Stimulated activated CD4-positive, alpha-beta T cell treated with anti-CD3 and anti-CD28 coated beads, TNF-alpha, amount 100 ng/mL, for 24 hours (primary cell): Measurements from ENCODE around the gene DR1.
"Not testable (repeated sequence)": the region's sequence is repeated elsewhere in the genome, so short reads cannot be mapped to it uniquely, and the experiment has no call there.

Experiments used
- DNase-seq, 3 experiments: peaks; one replicate each; pipeline ENCODE4 v3.0.0-alpha.2; 2020; ENCODE audit warnings: low read depth in 3 of 3

Gene DR1

DNA sequence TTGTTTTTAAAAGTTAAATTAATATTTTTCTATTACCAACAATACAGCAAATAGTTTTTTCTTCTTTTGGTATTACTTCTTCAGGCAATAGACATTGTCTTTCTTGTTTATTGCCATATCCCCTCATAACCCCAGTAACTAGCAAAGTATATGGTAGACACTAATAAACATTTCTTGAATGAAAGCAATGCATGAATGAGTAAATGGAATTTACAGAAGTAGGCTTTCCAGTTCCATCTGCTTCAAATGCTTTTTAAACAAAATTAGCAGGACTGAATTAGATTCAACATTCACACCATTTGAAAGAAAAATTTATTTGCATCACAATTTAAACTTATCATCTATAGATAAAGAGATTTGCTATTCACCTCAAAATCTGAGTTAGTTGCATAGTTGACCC lies 5.6 kb upstream of the DR1 start:
- DNase-seq, result no peak

GRCh38 chr1:93344484-93344883 lies 1.2 kb upstream of the DR1 start:
- DNase-seq, result no peak

GRCh38 chr1:93344886-93345632 lies 648 bp upstream of the DR1 start:
- DNase-seq, result peak in 1 of 3 experiments; percentile 5

DNA sequence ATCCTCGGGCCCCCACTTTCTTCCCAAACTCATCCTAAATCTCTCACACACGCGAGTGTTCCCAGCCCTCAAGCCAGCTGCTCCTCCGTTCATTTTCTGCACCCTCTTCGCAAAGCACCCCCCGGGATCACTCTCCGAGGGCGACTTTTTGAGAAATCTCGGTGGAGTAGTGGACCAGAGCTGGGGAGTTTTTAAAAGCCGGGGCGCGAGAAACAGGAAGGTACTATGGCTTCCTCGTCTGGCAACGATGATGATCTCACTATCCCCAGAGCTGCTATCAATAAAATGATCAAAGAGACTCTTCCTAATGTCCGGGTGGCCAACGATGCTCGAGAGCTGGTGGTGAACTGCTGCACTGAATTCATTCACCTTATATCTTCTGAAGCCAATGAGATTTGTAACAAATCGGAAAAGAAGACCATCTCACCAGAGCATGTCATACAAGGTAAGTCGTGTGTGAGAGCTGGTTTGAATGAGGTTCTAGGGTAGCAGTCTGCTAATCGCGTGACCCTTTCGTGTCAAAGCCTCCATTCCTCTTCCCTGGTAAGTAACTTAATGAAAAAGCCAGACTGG lies 800 bp downstream of the DR1 start:
- DNase-seq, result peak in 1 of 3 experiments; percentile 4

GRCh38 chr1:93347334-93347899 lies 1.7 kb downstream of the DR1 start:
- no peak for DNase-seq

GRCh38 chr1:93348104-93348728 lies 2.5 kb downstream of the DR1 start:
- no peak for DNase-seq

DNA sequence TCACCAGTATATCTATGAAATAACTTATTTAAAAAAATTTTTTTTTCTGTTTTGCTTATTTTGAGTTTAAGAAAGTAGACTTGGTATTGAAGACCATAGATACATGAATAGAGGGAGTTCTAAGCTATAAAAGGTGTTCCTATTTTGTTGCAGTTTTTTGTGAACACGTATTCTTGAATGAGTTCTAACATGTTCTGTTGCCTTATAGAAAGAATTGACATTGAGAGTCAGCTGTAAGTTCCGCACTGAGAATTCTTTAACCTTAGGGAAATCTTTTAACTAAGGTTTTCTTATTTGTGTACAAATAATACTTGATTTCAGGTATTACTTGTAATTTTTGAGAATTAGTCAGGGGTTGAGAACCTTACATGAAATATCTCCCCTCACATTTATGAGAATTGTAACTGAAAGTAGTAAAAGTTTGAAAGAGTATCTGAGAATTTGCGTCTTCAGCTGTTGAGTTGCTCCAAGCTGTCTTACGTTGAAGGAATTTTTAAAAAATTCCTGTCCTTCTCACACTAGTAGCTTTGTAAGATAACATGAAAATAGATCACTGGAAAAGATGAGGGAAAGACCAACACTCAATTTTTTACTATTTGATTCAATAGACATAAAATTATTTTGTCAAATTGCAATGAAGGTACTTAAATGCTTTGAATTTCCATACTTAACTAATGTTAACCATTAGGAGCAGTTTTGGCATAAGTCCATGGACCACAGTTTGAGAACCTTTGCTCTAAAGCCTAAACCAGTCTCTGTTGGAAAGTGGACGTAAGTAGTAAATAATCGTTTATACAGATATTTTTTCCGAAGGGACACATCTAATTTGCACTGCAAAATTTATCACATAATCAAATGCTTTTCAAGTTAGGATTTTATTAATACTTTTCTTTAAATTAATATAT lies 3.8 kb downstream of the DR1 start:
- no peak for DNase-seq

DNA sequence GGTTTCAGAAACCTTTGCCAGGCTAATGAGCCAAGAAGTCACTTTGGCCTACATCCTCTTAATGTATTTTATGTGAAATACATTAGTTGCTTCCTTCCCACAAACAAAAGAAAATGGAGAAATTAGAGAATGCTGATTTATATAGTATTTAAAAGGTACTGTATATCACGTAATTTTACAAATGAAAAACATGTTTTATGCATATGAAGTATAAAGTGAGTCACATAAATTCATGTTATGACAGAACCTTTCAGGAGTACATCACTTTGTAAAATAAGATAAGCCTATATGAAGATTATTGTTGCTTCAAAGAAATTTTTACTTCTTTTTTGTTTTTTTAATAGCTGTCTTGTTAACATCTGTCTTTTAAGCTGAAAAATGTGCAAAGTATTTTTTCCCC lies 4.6 kb downstream of the DR1 start:
- DNase-seq, result no peak

GRCh38 chr1:93350875-93351274 lies 5.2 kb downstream of the DR1 start:
- no peak for DNase-seq

GRCh38 chr1:93351346-93351745 lies 5.6 kb downstream of the DR1 start:
- not testable (repeated sequence) for DNase-seq

DNA sequence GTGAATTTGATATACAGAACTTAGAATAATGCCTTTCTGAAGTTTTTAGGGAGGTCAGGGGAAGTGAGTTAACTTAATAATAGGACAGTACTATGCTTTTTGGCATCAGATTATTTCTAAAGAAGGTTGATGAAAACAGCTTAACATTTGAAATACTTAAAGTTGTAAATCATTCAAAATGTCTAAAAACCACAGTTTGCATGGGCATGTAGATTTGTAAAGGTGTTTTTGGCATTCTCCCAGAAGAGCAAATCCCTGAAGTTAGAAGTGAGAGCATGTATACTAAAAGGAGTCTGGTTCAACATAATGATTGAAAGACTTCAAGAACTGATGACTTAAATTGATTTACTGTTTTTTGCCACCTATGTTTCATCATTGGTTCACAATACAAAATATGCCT lies 6.7 kb downstream of the DR1 start:
- DNase-seq, result no peak

- DNase-seq, result no peak
These were observed 7.6 kb downstream of the DR1 start for GRCh38 chr1:93353286-93353685.

- DNase-seq, result no peak
These were observed 9.0 kb downstream of the DR1 start for GRCh38 chr1:93354749-93355148.

DNA sequence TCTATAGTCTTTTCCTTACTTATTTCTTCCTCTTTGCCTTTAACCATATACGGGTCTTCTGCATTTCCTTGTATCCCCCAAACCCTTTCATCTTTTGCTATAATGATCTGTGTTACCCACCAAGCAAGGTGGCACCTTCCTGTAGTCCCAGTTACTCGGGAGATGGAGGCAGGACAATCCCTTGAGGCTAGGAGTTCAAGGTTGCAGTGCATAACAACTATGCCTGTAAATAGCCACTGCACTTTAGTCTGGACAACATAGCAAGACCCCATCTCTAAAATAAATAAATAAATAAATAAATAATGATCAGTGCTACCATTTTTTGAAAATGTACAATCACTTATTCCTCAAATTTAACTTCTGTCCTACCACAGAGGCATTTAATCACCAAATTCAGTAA lies 11.5 kb downstream of the DR1 start:
- DNase-seq, result no peak

DNA sequence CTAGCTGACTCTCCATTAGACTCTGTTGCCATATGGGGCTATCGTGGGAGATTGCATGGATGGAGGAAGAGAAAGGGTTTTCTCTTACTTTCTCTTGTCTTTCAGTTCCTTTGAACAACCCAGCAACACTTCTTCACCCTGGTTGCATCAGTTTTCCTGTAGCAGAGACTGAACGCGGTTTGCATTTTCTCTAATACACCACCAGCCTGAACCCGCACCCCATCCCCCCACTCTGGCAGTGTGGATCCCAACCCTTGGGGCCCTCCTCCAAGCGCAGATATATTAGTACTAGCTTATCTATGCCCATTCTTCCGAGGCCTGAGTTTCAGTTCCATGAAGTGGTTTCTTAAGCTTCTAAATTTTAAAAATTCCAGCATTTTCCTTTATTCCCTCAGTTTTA lies 12.6 kb downstream of the DR1 start:
- no peak for DNase-seq

- no peak for DNase-seq
These were observed 14.4 kb downstream of the DR1 start for GRCh38 chr1:93360111-93360510.

DNA sequence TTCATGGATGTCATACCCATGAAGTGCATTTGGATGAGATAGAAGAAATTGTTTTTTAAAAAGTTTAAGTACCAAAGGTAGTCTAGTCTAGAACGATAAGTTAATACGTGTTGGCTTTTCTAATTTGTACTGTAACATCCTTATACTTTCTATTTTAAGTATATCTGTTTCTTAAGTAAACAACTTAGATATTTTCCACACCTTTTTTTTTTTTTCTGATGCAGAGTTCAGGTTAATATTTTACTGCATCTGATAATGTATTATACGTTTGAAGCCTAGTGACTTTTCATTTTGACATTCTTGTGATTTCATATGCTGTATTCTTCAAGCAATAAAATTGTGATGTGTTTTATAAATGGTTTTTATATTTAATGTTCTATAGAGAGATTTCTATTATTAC lies 16.5 kb downstream of the DR1 start:
- DNase-seq, result no peak

DNA sequence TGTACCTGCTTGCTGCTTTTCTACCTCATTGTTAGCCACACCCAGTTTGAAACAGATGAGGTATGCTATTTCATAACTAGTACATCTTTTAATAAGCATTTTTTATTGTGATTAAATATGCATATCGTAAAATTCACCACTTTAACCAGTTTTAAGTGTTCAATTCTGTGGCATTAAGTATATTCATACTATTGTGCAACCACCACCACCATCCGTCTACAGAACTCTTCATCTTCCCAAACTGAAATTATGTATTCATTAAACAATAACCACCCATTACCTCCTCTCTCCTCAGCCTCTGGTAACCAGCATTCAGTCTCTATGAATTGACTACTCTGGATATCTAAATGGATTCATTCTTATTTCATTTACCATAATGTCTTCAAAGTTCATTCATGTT lies 20.1 kb downstream of the DR1 start:
- no peak for DNase-seq

GRCh38 chr1:93369734-93370133 lies 24.0 kb downstream of the DR1 start:
- no peak for DNase-seq

- no peak for DNase-seq
These were observed 28.8 kb downstream of the DR1 start for GRCh38 chr1:93374334-93375106.

GRCh38 chr1:93384656-93385055 lies 38.9 kb downstream of the DR1 start:
- no peak for DNase-seq
